Stromal cell of bone marrow (primary cell): Measurements from ENCODE around the gene GPR146.

Experiments
- DNase-seq: peaks from one replicate; pipeline ENCODE4 v3.0.0-alpha.2; 2012; ENCODE audit warnings: low read depth

Gene GPR146

DNA sequence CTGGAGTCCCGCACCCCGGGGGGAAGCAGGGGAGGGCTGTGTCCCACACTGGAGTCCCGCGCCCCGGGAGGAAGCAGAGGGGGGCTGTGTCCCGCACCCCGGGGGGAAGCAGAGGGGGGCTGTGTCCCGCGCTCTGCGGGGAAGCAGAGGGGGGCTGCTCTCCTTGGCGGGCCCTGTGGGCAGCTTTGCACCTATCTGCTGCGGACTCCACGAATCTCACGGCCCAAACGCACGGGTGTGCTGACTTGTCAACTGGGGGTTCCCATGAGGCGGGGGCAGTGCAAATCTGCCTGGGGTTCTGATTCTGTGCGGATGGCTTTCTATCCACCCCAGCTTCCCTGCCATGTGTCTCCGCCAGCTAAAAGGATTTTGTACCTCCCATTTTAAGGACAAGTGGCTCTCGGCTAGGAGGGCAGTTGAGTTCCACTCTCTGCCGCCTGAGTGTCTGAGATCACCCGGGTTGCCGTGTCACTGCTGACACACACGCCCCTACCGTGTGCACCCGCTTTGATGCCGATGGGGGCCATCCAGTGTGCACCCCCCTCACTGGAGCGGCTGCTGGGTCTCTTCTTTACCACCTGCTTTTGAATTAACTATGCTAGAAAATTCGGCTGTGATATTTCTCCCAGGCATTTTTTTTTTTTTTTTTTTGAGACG, 64.0 kb downstream of the GPR146 start:
- DNase-seq = no peak
